Peyer's patch (tissue), 4 donors: ENCODE data around the gene TSPAN18.

ENCODE experiments used
- POLR2A ChIP-seq, 2 donors: fragments of 450-650 bp; IDR thresholded peaks; one replicate each; pipeline ENCODE4 v1.5.1; 2017; ENCODE audit warnings: antibody characterized with exemption in 2 of 2, mild to moderate bottlenecking in 2 of 2, moderate library complexity in 2 of 2
- TF ChIP-seq, protein P1 (sequence below), 6 experiments: fragments of 450-650 bp in 4 of 6; fragments of 200-600 bp in 2 of 6; sonication (generic) in 1 of 6; IDR thresholded peaks; one replicate each; pipeline ENCODE4 v1.5.1; 2017 to 2019; ENCODE audit warnings: antibody characterized with exemption in 6 of 6, mild to moderate bottlenecking in 3 of 6, moderate library complexity in 1 of 6

DNA sequence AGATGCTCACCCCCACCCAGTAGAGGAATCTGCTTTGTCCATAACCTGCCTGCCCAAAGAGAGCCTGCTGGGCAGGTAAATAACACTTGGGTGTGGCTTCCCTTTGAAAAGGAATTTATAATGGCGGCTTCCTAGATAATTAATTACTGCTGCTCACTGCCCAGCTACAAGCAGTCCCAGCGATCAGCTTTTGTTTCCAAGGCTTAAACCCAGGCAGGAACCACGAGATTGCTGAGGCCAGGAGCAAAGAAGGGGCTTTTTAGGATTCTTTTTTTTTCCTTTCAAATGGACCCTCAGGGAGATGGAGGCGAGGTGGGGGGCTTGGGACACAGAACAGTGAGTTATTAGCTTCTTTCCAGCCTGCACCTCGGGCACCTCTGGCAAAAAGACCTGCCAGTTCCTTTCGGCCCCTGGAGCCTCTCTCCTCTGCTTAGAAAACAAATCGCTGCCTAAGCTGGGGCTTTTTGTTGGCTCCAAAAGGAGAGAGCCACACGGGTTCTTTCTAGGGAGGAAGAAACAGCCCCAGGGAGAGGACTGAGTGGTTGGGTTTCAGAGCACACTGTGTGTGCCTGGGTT is 107.2 kb downstream of the TSPAN18 start:
- TF ChIP-seq, protein P1, sequence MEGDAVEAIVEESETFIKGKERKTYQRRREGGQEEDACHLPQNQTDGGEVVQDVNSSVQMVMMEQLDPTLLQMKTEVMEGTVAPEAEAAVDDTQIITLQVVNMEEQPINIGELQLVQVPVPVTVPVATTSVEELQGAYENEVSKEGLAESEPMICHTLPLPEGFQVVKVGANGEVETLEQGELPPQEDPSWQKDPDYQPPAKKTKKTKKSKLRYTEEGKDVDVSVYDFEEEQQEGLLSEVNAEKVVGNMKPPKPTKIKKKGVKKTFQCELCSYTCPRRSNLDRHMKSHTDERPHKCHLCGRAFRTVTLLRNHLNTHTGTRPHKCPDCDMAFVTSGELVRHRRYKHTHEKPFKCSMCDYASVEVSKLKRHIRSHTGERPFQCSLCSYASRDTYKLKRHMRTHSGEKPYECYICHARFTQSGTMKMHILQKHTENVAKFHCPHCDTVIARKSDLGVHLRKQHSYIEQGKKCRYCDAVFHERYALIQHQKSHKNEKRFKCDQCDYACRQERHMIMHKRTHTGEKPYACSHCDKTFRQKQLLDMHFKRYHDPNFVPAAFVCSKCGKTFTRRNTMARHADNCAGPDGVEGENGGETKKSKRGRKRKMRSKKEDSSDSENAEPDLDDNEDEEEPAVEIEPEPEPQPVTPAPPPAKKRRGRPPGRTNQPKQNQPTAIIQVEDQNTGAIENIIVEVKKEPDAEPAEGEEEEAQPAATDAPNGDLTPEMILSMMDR (IDR thresholded peaks at IDR 0.05) = no peak
- no peak for TF ChIP-seq POLR2A (IDR thresholded peaks at IDR 0.05)
